T-helper 2 cell treated with Interferon-gamma antibody and Interleukin-4, amounts not matched to agents 5 μg/mL and 100 μg/mL, for 36 hours (primary cell): ENCODE measurements around the gene TFB1M.
"Not testable (repeated sequence)": the region's sequence is repeated elsewhere in the genome, so short reads cannot be mapped to it uniquely, and the experiment has no call there.

ENCODE experiments used
- DNase-seq: peaks from one replicate; pipeline ENCODE4 v3.0.0; 2021; ENCODE audit warnings: low spot score
- H3K27ac Mint-ChIP-seq: one replicate; pipeline ENCODE4 v1.8.0; 2021; ENCODE audit warnings: mild to moderate bottlenecking, mixed read lengths
- H3K27me3 Mint-ChIP-seq: one replicate; pipeline ENCODE4 v1.8.0; 2021; ENCODE audit warnings: low read depth, mixed read lengths
- H3K36me3 Mint-ChIP-seq: one replicate; pipeline ENCODE4 v1.8.0; 2021; ENCODE audit warnings: low read depth, mixed read lengths
- H3K4me1 Mint-ChIP-seq: one replicate; pipeline ENCODE4 v1.8.0; 2021; ENCODE audit warnings: low read depth, mixed read lengths
- H3K4me3 Mint-ChIP-seq: one replicate; pipeline ENCODE4 v1.8.0; 2022; ENCODE audit warnings: mild to moderate bottlenecking, moderate library complexity, mixed read lengths
- H3K9me3 Mint-ChIP-seq: one replicate; pipeline ENCODE4 v1.8.0; 2021; ENCODE audit warnings: mixed read lengths

TFB1M gene

DNA sequence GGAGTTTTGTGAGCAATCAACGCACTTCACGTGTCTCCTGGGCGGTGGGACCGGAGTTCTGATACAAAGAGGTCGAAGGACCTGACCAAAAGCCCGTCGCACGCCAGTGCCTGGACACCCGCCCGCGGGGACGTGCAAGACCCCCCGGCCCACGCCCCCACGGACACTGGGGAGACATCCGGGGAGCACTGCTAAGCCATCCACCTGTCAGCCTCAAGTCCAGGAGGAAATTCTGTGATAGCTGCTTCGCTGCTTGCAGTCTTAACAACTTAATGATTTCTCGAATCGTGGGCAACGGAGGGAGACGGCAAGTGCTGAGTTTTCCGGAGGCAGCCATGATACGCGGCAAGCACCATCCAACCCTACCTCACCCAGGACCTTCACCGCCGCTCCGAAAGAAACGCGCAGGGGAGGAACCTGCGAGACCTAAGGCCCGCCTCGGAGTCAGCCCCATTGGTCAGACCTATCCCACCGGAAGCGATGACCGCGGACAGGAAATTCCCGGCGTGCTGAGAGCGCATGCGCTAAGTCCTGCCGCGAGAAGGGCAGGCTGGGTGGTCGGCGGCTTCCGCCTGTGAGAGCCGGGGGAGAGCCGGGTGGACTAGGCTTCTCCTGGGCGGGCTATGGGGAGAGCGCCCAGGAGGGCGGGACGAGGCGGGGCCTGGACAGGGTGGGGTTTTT lies at the start of gene TFB1M:
TSS of gene TFB1M (minus strand) at position 393 of the 681 bp plus-strand sequence. CDS start at position 337, 56 bp downstream.
- H3K27ac Mint-ChIP-seq, result peak within 1 kb of the TSS; percentile 97
- H3K4me3 Mint-ChIP-seq, result peak within 1 kb of the TSS; percentile 99
- peaks cover 36% of the 10 kb centered on the region for H3K4me1 Mint-ChIP-seq
- H3K36me3 Mint-ChIP-seq, result peaks cover 28% of the 10 kb centered on the region
- H3K9me3 Mint-ChIP-seq, result no peaks in the 10 kb centered on the region
- H3K27me3 Mint-ChIP-seq, result no peaks in the 10 kb centered on the region
- peak; percentile 100 for DNase-seq

DNA sequence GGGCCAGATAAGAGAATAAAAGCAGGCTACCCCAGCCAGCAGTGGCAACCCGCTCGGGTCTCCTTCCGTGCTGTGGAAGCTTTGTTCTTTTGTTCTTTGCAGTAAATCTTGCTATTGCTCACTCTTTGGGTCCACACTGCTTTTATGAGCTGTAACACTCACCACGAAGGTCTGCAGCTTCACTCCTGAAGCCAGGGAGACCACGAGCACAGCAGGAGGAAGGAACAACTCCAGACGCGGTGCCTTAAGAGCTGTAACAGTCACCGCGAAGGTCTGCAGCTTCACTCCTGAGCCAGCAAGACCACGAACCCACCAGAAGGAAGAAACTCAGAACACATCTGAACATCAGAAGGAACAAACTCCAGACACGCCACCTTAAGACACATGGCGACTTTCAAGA lies 49.7 kb upstream of the TFB1M start:
- not testable (repeated sequence) for H3K36me3 Mint-ChIP-seq, DNase-seq, H3K27ac Mint-ChIP-seq, H3K4me1 Mint-ChIP-seq, H3K4me3 Mint-ChIP-seq, H3K27me3 Mint-ChIP-seq, H3K9me3 Mint-ChIP-seq

DNA sequence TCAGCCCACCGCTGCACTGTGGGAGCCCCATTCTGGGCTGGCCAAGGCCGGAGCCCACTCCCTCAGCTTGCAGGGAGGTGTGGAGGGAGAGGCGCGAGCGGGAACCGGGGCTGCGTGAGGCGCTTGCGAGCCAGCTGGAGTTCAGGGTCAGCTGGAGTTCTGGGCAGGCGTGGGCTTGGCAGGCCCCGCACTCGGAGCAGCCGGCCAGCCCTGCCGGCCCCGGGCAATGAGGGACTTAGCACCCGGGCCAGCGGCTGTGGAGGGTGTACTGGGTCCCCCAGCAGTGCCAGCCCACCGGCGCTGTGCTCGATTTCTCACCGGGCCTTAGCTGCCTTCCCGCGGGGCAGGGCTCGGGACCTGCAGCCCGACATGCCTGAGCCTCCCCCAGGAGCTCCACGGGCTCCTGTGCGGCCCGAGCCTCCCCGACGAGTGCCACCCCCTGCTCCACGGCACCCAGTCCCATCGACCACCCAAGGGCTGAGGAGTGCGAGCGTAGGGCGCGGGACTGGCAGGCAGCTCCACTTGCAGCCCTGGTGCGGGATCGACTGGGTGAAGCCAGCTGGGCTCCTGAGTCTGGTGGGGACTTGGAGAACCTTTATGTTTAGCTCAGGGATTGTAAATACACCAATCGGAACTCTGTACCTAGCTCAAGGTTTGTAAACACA lies 48.8 kb upstream of the TFB1M start:
- not testable (repeated sequence) for H3K27ac Mint-ChIP-seq, H3K4me3 Mint-ChIP-seq, H3K4me1 Mint-ChIP-seq, H3K27me3 Mint-ChIP-seq, DNase-seq, H3K9me3 Mint-ChIP-seq, H3K36me3 Mint-ChIP-seq

DNA sequence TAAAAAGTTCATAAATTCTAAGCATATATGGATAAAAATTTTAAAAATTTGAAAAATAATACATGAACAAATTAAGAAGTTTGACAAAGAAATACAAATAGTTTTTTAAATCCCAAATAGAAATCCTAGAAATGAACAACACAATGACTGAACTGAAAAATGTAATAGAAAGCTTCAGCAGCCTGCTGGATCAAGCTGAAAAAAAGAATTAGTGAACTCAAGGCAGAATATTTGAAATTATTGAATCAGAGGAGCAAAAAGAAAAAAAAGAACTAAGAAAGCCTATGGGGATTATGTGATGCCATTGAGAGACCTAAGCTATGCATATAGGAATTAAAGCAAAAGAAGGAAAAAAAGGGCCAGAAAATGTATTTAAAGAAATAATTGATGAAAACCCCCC lies 39.9 kb upstream of the TFB1M start:
- no peaks in the 10 kb centered on the region for H3K27me3 Mint-ChIP-seq
- no peaks in the 10 kb centered on the region for H3K4me1 Mint-ChIP-seq
- DNase-seq, result no peak
- H3K36me3 Mint-ChIP-seq, result peaks cover 2% of the 10 kb centered on the region
- H3K9me3 Mint-ChIP-seq, result peaks cover 25% of the 10 kb centered on the region
- no peak overlapping the region for H3K27ac Mint-ChIP-seq
- no peak overlapping the region for H3K4me3 Mint-ChIP-seq

DNA sequence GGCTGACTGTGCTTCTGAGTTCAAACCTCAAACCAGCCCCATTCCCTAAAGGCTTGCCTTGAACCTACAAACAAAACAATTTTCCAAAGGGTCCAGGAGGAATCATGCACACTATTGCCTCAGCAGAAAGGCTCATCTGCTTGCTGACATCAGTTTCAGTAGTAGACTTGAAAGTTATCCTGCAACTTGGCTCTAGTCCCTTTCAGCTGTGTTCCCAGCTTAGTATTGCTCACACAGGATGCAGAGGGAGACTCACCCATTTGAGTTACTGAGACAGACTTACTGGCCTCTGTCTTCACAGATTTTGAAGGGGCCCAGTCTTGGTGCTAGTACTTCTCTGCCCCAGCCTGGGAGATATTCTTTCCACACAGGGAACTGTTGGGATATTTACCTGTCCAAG lies 38.5 kb upstream of the TFB1M start:
- peaks cover 27% of the 10 kb centered on the region for H3K9me3 Mint-ChIP-seq
- no peaks in the 10 kb centered on the region for H3K27me3 Mint-ChIP-seq
- no peak for DNase-seq
- no peak overlapping the region for H3K4me3 Mint-ChIP-seq
- no peaks in the 10 kb centered on the region for H3K4me1 Mint-ChIP-seq
- no peak overlapping the region for H3K27ac Mint-ChIP-seq
- H3K36me3 Mint-ChIP-seq, result peaks cover 2% of the 10 kb centered on the region

DNA sequence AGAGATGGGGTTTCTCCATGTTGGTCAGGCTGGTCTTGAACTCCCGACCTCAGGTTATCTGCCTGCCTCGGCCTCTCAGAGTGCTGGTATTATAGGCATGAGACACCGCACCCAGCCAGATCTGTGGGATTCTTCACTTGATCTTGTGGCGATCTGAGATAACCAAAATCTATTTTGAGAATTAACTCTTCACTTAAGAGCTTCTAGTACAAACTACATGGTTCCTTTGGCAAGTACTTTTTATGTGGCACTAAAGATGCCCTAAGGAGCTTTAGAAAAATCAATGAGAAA lies 37.8 kb upstream of the TFB1M start:
- DNase-seq, result no peak
- peaks cover 32% of the 10 kb centered on the region for H3K9me3 Mint-ChIP-seq
- H3K4me3 Mint-ChIP-seq, result no peak overlapping the region
- H3K36me3 Mint-ChIP-seq, result peaks cover 2% of the 10 kb centered on the region
- H3K27me3 Mint-ChIP-seq, result no peaks in the 10 kb centered on the region
- no peak overlapping the region for H3K27ac Mint-ChIP-seq
- no peaks in the 10 kb centered on the region for H3K4me1 Mint-ChIP-seq

- DNase-seq, result no peak
- no peaks in the 10 kb centered on the region for H3K4me1 Mint-ChIP-seq
- H3K9me3 Mint-ChIP-seq, result peaks cover 38% of the 10 kb centered on the region
- peaks cover 3% of the 10 kb centered on the region for H3K36me3 Mint-ChIP-seq
- no peak overlapping the region for H3K27ac Mint-ChIP-seq
- no peak overlapping the region for H3K4me3 Mint-ChIP-seq
- no peaks in the 10 kb centered on the region for H3K27me3 Mint-ChIP-seq
Observed at GRCh38 chr6:155351273-155352129, 37.2 kb upstream of the TFB1M start.

- no peaks in the 10 kb centered on the region for H3K27me3 Mint-ChIP-seq
- peaks cover 3% of the 10 kb centered on the region for H3K36me3 Mint-ChIP-seq
- no peak overlapping the region for H3K27ac Mint-ChIP-seq
- H3K4me1 Mint-ChIP-seq, result no peaks in the 10 kb centered on the region
- H3K4me3 Mint-ChIP-seq, result no peak overlapping the region
- peaks cover 45% of the 10 kb centered on the region for H3K9me3 Mint-ChIP-seq
- DNase-seq, result no peak
Observed at GRCh38 chr6:155349956-155350355, 35.7 kb upstream of the TFB1M start.

DNA sequence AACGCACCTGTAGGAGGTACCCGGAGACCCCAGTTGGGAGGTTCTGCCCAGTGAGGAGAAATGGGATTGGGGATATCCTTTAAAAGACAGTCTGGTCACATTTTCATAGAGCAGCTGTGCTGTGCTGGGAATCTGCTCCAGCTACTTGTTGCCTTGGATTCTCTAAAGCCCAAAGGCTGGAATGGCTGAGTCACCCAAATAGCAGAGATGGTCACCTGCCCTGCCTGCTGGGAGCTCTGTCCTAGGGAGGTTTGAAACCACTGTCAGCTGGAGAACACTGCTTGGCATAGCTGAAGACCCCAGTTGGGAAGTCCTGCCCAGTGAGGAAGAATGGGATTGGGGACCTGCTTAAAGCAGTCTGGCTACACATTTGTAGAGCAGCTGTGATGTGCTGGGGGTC lies 34.8 kb upstream of the TFB1M start:
- no peak for DNase-seq

DNA sequence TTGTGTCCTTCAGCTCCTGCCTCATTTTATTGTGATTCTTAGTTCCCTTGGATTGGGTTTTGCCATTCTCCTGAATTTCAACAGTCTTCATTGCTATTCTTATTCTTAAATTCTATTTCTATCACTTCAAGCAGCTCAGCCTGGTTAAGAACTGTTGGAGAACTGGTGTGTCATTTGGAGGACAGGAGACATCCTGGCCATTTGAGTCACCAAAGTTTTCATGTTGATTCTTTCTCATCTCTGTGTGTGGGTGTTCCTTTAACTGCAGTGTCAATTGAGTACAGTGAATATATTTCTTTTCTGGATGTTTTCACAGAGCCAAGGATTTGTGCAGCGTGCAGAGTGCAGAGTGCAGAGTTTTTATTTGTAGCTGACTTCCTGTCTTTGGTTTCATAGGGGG lies 33.5 kb upstream of the TFB1M start:
- H3K9me3 Mint-ChIP-seq, result peaks cover 32% of the 10 kb centered on the region
- H3K4me3 Mint-ChIP-seq, result no peak overlapping the region
- no peaks in the 10 kb centered on the region for H3K4me1 Mint-ChIP-seq
- H3K27ac Mint-ChIP-seq, result no peak overlapping the region
- no peak for DNase-seq
- H3K36me3 Mint-ChIP-seq, result peaks cover 3% of the 10 kb centered on the region
- no peaks in the 10 kb centered on the region for H3K27me3 Mint-ChIP-seq

More for the DNA sequence above, 34.8 kb upstream of the TFB1M start:
- Mint-ChIP-seq H3K36me3 (peaks cover 3% of the 10 kb centered on the region), H3K27ac (no peak overlapping the region), H3K9me3 (peaks cover 38% of the 10 kb centered on the region), H3K4me1 (no peaks in the 10 kb centered on the region), H3K27me3 (no peaks in the 10 kb centered on the region), H3K4me3 (no peak overlapping the region)

- peaks cover 3% of the 10 kb centered on the region for H3K36me3 Mint-ChIP-seq
- peaks cover 32% of the 10 kb centered on the region for H3K9me3 Mint-ChIP-seq
- H3K4me3 Mint-ChIP-seq, result no peak overlapping the region
- H3K4me1 Mint-ChIP-seq, result no peaks in the 10 kb centered on the region
- no peaks in the 10 kb centered on the region for H3K27me3 Mint-ChIP-seq
- H3K27ac Mint-ChIP-seq, result no peak overlapping the region
- DNase-seq, result no peak
Observed at GRCh38 chr6:155346957-155347356, 32.7 kb upstream of the TFB1M start.

- peaks cover 36% of the 10 kb centered on the region for H3K9me3 Mint-ChIP-seq
- peaks cover 6% of the 10 kb centered on the region for H3K36me3 Mint-ChIP-seq
- H3K4me1 Mint-ChIP-seq, result peaks cover 4% of the 10 kb centered on the region
- no peak overlapping the region for H3K27ac Mint-ChIP-seq
- DNase-seq, result no peak
- no peak overlapping the region for H3K4me3 Mint-ChIP-seq
- no peaks in the 10 kb centered on the region for H3K27me3 Mint-ChIP-seq
Observed at GRCh38 chr6:155344341-155345006, 30.2 kb upstream of the TFB1M start.

- Mint-ChIP-seq H3K27ac (no peak overlapping the region), H3K4me3 (no peak overlapping the region), H3K4me1 (peaks cover 12% of the 10 kb centered on the region), H3K9me3 (peaks cover 41% of the 10 kb centered on the region), H3K27me3 (no peaks in the 10 kb centered on the region), H3K36me3 (peaks cover 9% of the 10 kb centered on the region)
- no peak for DNase-seq
Observed at GRCh38 chr6:155341130-155341828, 27.0 kb upstream of the TFB1M start.
